A549 (cell line): ENCODE results near the gene EPS8L3. TPM values are rescaled to one million over a fixed set of nuclear protein-coding genes. Genes with fewer than 3 reads are reported as not detected.

Source experiments
- ATAC-seq, 2 experiments: fragments of 200-7000 bp in 1 of 2; fragments of >200 bp in 1 of 2; cut with Nextera tagmentation in 1 of 2; cut with Tn5 transposase in 1 of 2; 3 replicates each; pipeline versions ENCODE4 v1.8.0 to v1.9.1; 2018 to 2020; ENCODE audit warnings: mild to moderate bottlenecking in 1 of 2, moderate library complexity in 1 of 2
- CTCF ChIA-PET: fragments of 300-600 bp; sonication (Branson Sonifier 250); formaldehyde crosslinking; extraction: SDS; loops from one replicate; lab custom pipeline; 2021; ENCODE audit warnings: antibody characterized with exemption, inconsistent platforms; lab: Yijun Ruan, JAX
- POLR2A ChIA-PET: fragments of 350-600 bp; formaldehyde crosslinking; extraction: SDS; loops from one replicate; lab custom pipeline; 2021; ENCODE audit warnings: antibody characterized with exemption, inconsistent platforms; lab: Yijun Ruan, JAX
- DNase-seq, 2 experiments: peaks; one replicate each; pipeline versions ENCODE4 v3.0.0 to v3.0.0-alpha.2; 2011 to 2016; ENCODE audit warnings: low read depth in 1 of 2, low spot score in 1 of 2
- FAIRE-seq: peaks from 2 replicates; lab custom pipeline; 2011; peaks lifted over from hg19 to GRCh38; lab: Jason Lieb, UNC
- H3K27ac ChIP-seq, 2 experiments: fragments of >200 bp; sonication (Bioruptor Twin); formaldehyde crosslinking; 3 replicates each; pipeline ENCODE4 v1.5.1; 2016 to 2017
- H3K4me1 ChIP-seq: fragments of >200 bp; sonication (Bioruptor Twin); formaldehyde crosslinking; 3 replicates; pipeline ENCODE4 v1.6.1; 2016
- H3K4me2 ChIP-seq: fragments of >200 bp; sonication (Bioruptor Twin); formaldehyde crosslinking; 3 replicates; pipeline ENCODE4 v1.6.1; 2016
- H3K4me3 ChIP-seq: fragments of >200 bp; sonication (Bioruptor Twin); formaldehyde crosslinking; 3 replicates; pipeline ENCODE4 v1.5.1; 2016
- H3K9me3 ChIP-seq: fragments of >200 bp; sonication (Bioruptor Twin); formaldehyde crosslinking; 3 replicates; pipeline ENCODE4 v1.6.1; 2016
- CBX2 ChIP-seq: fragments of 200-600 bp; sonication (generic); IDR thresholded peaks from 2 replicates; pipeline ENCODE4 v1.6.1; 2016; ENCODE audit warnings: low read depth, mild to moderate bottlenecking, borderline replicate concordance
- CEBPB ChIP-seq, 2 experiments: fragments of >200 bp in 1 of 2; sonication (Bioruptor Twin) in 1 of 2; formaldehyde crosslinking in 1 of 2; IDR thresholded peaks; 2 replicates each; pipeline ENCODE4 v1.6.1; 2012 to 2016
- CTCF ChIP-seq: fragments of >200 bp; sonication (Bioruptor Twin); formaldehyde crosslinking; IDR thresholded peaks from 3 replicates; pipeline ENCODE4 v1.5.1; 2016
- E2F6 ChIP-seq: IDR thresholded peaks from 2 replicates; pipeline ENCODE4 v1.6.1; 2012; ENCODE audit warnings: low read depth, borderline replicate concordance
- EP300 ChIP-seq, 2 experiments: fragments of >200 bp; sonication (Bioruptor Twin); formaldehyde crosslinking; IDR thresholded peaks; 2 replicates in 1 of 2; 3 replicates in 1 of 2; pipeline ENCODE4 v1.6.1; 2016 to 2017
- ESRRA ChIP-seq: fragments of 150-350 bp; IDR thresholded peaks from 2 replicates; pipeline ENCODE4 v1.6.1; 2014; ENCODE audit warnings: mild to moderate bottlenecking, low read length, borderline replicate concordance
- GATA3 ChIP-seq: IDR thresholded peaks from 2 replicates; pipeline ENCODE4 v1.6.1; 2012; ENCODE audit warnings: borderline replicate concordance
- HES2 ChIP-seq: fragments of >200 bp; sonication (Bioruptor Twin); formaldehyde crosslinking; IDR thresholded peaks from 2 replicates; pipeline ENCODE4 v1.6.1; 2016
- JUNB ChIP-seq: fragments of >200 bp; sonication (Bioruptor Twin); formaldehyde crosslinking; IDR thresholded peaks from 2 replicates; pipeline ENCODE4 v1.6.1; 2016
- KDM5A ChIP-seq: fragments of 200-600 bp; sonication (generic); IDR thresholded peaks from 2 replicates; pipeline ENCODE4 v1.6.1; 2016; ENCODE audit warnings: antibody characterized with exemption, mild to moderate bottlenecking
- MAFK ChIP-seq: fragments of 450-650 bp; IDR thresholded peaks from 2 replicates; pipeline ENCODE4 v1.6.1; 2014; ENCODE audit not compliant: partially characterized antibody
- MAX ChIP-seq: IDR thresholded peaks from 2 replicates; pipeline ENCODE4 v1.6.1; 2012
- NPAS2 ChIP-seq: fragments of 250-450 bp; sonication (Bioruptor Pico); IDR thresholded peaks from 2 replicates; pipeline ENCODE4 v1.8.0; 2022; ENCODE audit warnings: mild to moderate bottlenecking, moderate library complexity, borderline replicate concordance
- PBX3 ChIP-seq: IDR thresholded peaks from 2 replicates; pipeline ENCODE4 v1.6.1; 2012
- POLR2A ChIP-seq: IDR thresholded peaks from 2 replicates; pipeline ENCODE4 v1.6.1; 2012; ENCODE audit warnings: mild to moderate bottlenecking, low read length
- POLR2AphosphoS2 ChIP-seq: conservative IDR thresholded peaks from 2 replicates; pipeline ENCODE4 v1.6.1; 2012; ENCODE audit warnings: low read length, improper control_type of control experiment, inconsistent platforms
- RAD21 ChIP-seq, 2 experiments: fragments of >200 bp in 1 of 2; sonication (Bioruptor Twin) in 1 of 2; formaldehyde crosslinking in 1 of 2; IDR thresholded peaks in 1 of 2; conservative IDR thresholded peaks in 1 of 2; 2 replicates in 1 of 2; 3 replicates in 1 of 2; pipeline ENCODE4 v1.6.1; 2012 to 2018; ENCODE audit warnings: inconsistent platforms in 1 of 2
- RARB ChIP-seq: fragments of 250-450 bp; sonication (Bioruptor Pico); IDR thresholded peaks from 2 replicates; pipeline ENCODE4 v1.8.0; 2021; ENCODE audit warnings: mild to moderate bottlenecking, moderate library complexity
- SMC3 ChIP-seq: fragments of >200 bp; sonication (Bioruptor Twin); formaldehyde crosslinking; IDR thresholded peaks from 3 replicates; pipeline ENCODE4 v1.6.1; 2018; ENCODE audit warnings: inconsistent platforms
- TFCP2L1 ChIP-seq: fragments of 250-450 bp; sonication (Bioruptor Pico); IDR thresholded peaks from 2 replicates; pipeline ENCODE4 v1.5.0; 2021; ENCODE audit warnings: mild to moderate bottlenecking
- ZFP36 ChIP-seq: fragments of 450-650 bp; IDR thresholded peaks from 2 replicates; pipeline ENCODE4 v1.6.1; 2014; ENCODE audit warnings: borderline replicate concordance; ENCODE audit not compliant: partially characterized antibody
- ZSCAN20 ChIP-seq: fragments of 250-450 bp; sonication (Bioruptor Pico); IDR thresholded peaks from 2 replicates; pipeline ENCODE4 v1.8.0; 2022; ENCODE audit warnings: mild to moderate bottlenecking, moderate library complexity
- WGBS: methylation state at CpG from one replicate; pipeline ENCODE4 v1.1.6; 2017; ENCODE audit errors: missing lambda C conversion rate; 5-methylcytosine and 5-hydroxymethylcytosine counted together
- polyA plus RNA-seq, 4 experiments: library from polyadenylated mRNA; depleted of rRNA in 3 of 4; stranded (reverse); fragments of >200 nt; fragmentation: RNase III in 1 of 4; extraction: RNeasy Plus Mini Kit Qiagen cat#74134 plus additional on column Dnase treatment in 1 of 4; gene quantifications; 2 replicates in 3 of 4; 3 replicates in 1 of 4; pipeline ENCODE4 v1.2.3, GENCODE V29; 2011 to 2017

The EPS8L3 gene
- polyA plus RNA-seq, 2 of the 4 experiments (the other 2 are of a cell fraction), result 3.3 to 5.1 TPM

GRCh38 chr1:109773900-109774485 lies 10.3 kb upstream of the EPS8L3 start:
- no peak for ATAC-seq
- H3K4me2 ChIP-seq, result no peak overlapping the region
- CTCF ChIA-PET, result interaction anchor here (0.7 to 28.1 kb wide), 36 partner anchors 10 to 332 kb away, joined by 3 to 969 read pairs (median 5); partner anchors contain the start of genes AHCYL1, CYB561D1, EPS8L3 and GNAI3

GRCh38 chr1:109773203-109773899 lies 9.6 kb upstream of the EPS8L3 start:
- ATAC-seq (peak; percentile 82 to 88), FAIRE-seq (no peak), DNase-seq (peak; percentile 73 to 78)
- peaks cover 35% of the 10 kb centered on the region for H3K4me1 ChIP-seq
- TF ChIP-seq E2F6 (peak; percentile 40; the same call in 1 of the 2 replicates), RAD21 (conservative IDR thresholded peaks at IDR 0.05 in 1 of 2, IDR thresholded peaks at IDR 0.05 in 1 of 2) (peak; percentile 87 to 91), CTCF (peak; percentile 70), EP300 (IDR thresholded peaks at IDR 0.05) (no peak), GATA3 (no peak), MAX (peak; percentile 84), JUNB (no peak), ZSCAN20 (CRISPR knock-in tag) (no peak), POLR2A (no peak), SMC3 (peak; percentile 86), ZFP36 (no peak)
- H3K4me2 ChIP-seq, result no peak overlapping the region
- peak overlapping the region; percentile 3 to 77; a peak in 3 of 6 replicates for H3K27ac ChIP-seq
- WGBS, result 26% methylated on average over 11 of the region's 17 CpGs
- ChIA-PET CTCF (interaction anchor here (0.7 to 28.1 kb wide), 31 partner anchors 9 to 333 kb away, joined by 3 to 969 read pairs (median 5); partner anchors contain the start of genes AHCYL1, CYB561D1, EPS8L3 and GNAI3), POLR2A (interaction anchor here (1.0 to 4.7 kb wide), 4 partner anchors 124 to 225 kb away, joined by 3 to 23 read pairs (median 4); partner anchors contain the start of genes AHCYL1 and GNAI3)
- H3K4me3 ChIP-seq, result no peak overlapping the region
- no peaks in the 10 kb centered on the region for H3K9me3 ChIP-seq

More at GRCh38 chr1:109773900-109774485, 10.3 kb upstream of the EPS8L3 start:
- no peak for DNase-seq
- FAIRE-seq, result no peak
- Histone ChIP-seq H3K4me1 (peaks cover 35% of the 10 kb centered on the region), H3K27ac (peak overlapping the region in 1 of 2 experiments; percentile 77; a peak in 3 of 6 replicates), H3K4me3 (no peak overlapping the region), H3K9me3 (no peaks in the 10 kb centered on the region)
- 83% methylated on average over 4 of the region's 6 CpGs for WGBS
- TF ChIP-seq PBX3 (no peak), RARB (CRISPR knock-in tag) (no peak), POLR2A (no peak), JUNB (no peak), GATA3 (no peak), ZFP36 (no peak), MAFK (no peak)
- POLR2A ChIA-PET, result interaction anchor here (0.6 to 4.7 kb wide), 4 partner anchors 134 to 226 kb away, joined by 3 to 23 read pairs (median 4); partner anchors contain the start of genes AHCYL1 and GNAI3

GRCh38 chr1:109772658-109773202 lies 9.0 kb upstream of the EPS8L3 start:
- DNase-seq, result no peak
- Histone ChIP-seq H3K4me1 (peaks cover 29% of the 10 kb centered on the region), H3K4me3 (no peak overlapping the region), H3K4me2 (no peak overlapping the region), H3K27ac (peak overlapping the region in 1 of 2 experiments; percentile 52; a peak in 2 of 6 replicates), H3K9me3 (no peaks in the 10 kb centered on the region)
- no peak for TF ChIP-seq CBX2
- TF ChIP-seq NPAS2 (CRISPR knock-in tag), result no peak
- TF ChIP-seq RAD21 (conservative IDR thresholded peaks at IDR 0.05 in 1 of 2, IDR thresholded peaks at IDR 0.05 in 1 of 2), result no peak
- no peak for TF ChIP-seq ESRRA
- no peak for TF ChIP-seq PBX3
- TF ChIP-seq POLR2AphosphoS2, result no peak
- no peak for TF ChIP-seq TFCP2L1 (CRISPR knock-in tag)
- no peak for TF ChIP-seq CEBPB (IDR thresholded peaks at IDR 0.05)
- no peak for TF ChIP-seq HES2
- TF ChIP-seq KDM5A, result no peak
- WGBS, result 95% methylated on average over 2 of the region's 6 CpGs
- no peak for ATAC-seq
- FAIRE-seq, result no peak
- ChIA-PET POLR2A (interaction anchor here (1.1 kb wide), 1 partner anchor 123 kb away, joined by 3 read pairs; no protein-coding TSS in a partner anchor), CTCF (interaction anchor here (0.7 to 28.1 kb wide), 25 partner anchors 9 to 334 kb away, joined by 3 to 969 read pairs (median 7); partner anchors contain the start of genes AHCYL1, EPS8L3, GNAI3 and GPR61)
